Keratinocyte (primary cell): ENCODE data around the gene SEC14L5. TPM values are rescaled to one million over a fixed set of nuclear protein-coding genes. Genes with fewer than 3 reads are reported as not detected.

Experiments used
- DNase-seq: peaks from one replicate; pipeline ENCODE4 v3.0.0-alpha.2; 2011; ENCODE audit warnings: low read depth, missing footprints, low spot score
- FAIRE-seq: peaks from 2 replicates; lab custom pipeline; 2011; peaks lifted over from hg19 to GRCh38; lab: Jason Lieb, UNC
- H2AFZ ChIP-seq: 2 replicates; pipeline ENCODE4 v1.6.0; 2012; ENCODE audit warnings: low read length, control low read depth, inconsistent platforms; ENCODE audit not compliant: control insufficient read depth
- H3K27ac ChIP-seq: 2 replicates; pipeline ENCODE4 v1.5.1; 2011; ENCODE audit warnings: low read length; ENCODE audit not compliant: control insufficient read depth, insufficient read depth
- H3K27me3 ChIP-seq: 3 replicates; pipeline ENCODE4 v1.6.0; 2011; ENCODE audit warnings: low read length; ENCODE audit not compliant: control insufficient read depth, insufficient read depth; ENCODE audit errors: extremely low read depth
- H3K36me3 ChIP-seq, 2 experiments: 2 replicates in 1 of 2; 3 replicates in 1 of 2; pipeline ENCODE4 v1.5.1; 2011; ENCODE audit warnings: low read length in 2 of 2, mild to moderate bottlenecking in 1 of 2; ENCODE audit not compliant: control insufficient read depth in 2 of 2, insufficient read depth in 2 of 2; ENCODE audit errors: extremely low read depth in 1 of 2
- H3K4me1 ChIP-seq: 3 replicates; pipeline ENCODE4 v1.5.1; 2011; ENCODE audit warnings: low read length; ENCODE audit not compliant: control insufficient read depth, insufficient read depth; ENCODE audit errors: extremely low read depth
- H3K4me2 ChIP-seq: 3 replicates; pipeline ENCODE4 v1.6.0; 2011; ENCODE audit warnings: low read depth, low read length; ENCODE audit not compliant: control insufficient read depth, insufficient read depth; ENCODE audit errors: extremely low read depth
- H3K4me3 ChIP-seq, 3 experiments: fragments of 200-600 bp in 1 of 3; sonication (generic) in 1 of 3; 2 replicates in 2 of 3; 3 replicates in 1 of 3; pipeline ENCODE4 v1.5.1; 2011 to 2016; ENCODE audit warnings: low read length in 3 of 3, mild to moderate bottlenecking in 3 of 3, control low read depth in 2 of 3, inconsistent platforms in 1 of 3, low read depth in 1 of 3, mixed read lengths in 1 of 3, mixed run types in 1 of 3, moderate library complexity in 1 of 3; ENCODE audit not compliant: control insufficient read depth in 2 of 3, insufficient read depth in 2 of 3; ENCODE audit errors: extremely low read depth in 1 of 3
- H3K79me2 ChIP-seq: 2 replicates; pipeline ENCODE4 v1.6.0; 2012; ENCODE audit warnings: low read length; ENCODE audit not compliant: control insufficient read depth, insufficient read depth
- H3K9ac ChIP-seq: 3 replicates; pipeline ENCODE4 v1.6.0; 2011; ENCODE audit warnings: low read length; ENCODE audit not compliant: control insufficient read depth, insufficient read depth; ENCODE audit errors: extremely low read depth
- H3K9me1 ChIP-seq: 3 replicates; pipeline ENCODE4 v1.6.0; 2011; ENCODE audit warnings: low read length; ENCODE audit not compliant: control insufficient read depth, insufficient read depth; ENCODE audit errors: extremely low read depth
- H3K9me3 ChIP-seq: 2 replicates; pipeline ENCODE4 v1.5.1; 2012; ENCODE audit warnings: low read depth, low read length; ENCODE audit not compliant: control insufficient read depth
- H4K20me1 ChIP-seq: 3 replicates; pipeline ENCODE4 v1.6.0; 2011; ENCODE audit warnings: low read length; ENCODE audit not compliant: control insufficient read depth, insufficient read depth; ENCODE audit errors: extremely low read depth
- CTCF ChIP-seq, 3 experiments: IDR thresholded peaks in 1 of 3; conservative IDR thresholded peaks in 1 of 3; optimal IDR thresholded peaks in 1 of 3; 2 replicates in 2 of 3; 3 replicates in 1 of 3; pipeline versions ENCODE3 to v1.5.1; 2011; ENCODE audit warnings: low read length in 3 of 3, mild to moderate bottlenecking in 3 of 3, moderate library complexity in 2 of 3, control low read depth in 1 of 3, inconsistent platforms in 1 of 3; ENCODE audit not compliant: insufficient read depth in 2 of 3; ENCODE audit errors: extremely low read depth in 1 of 3
- EZH2 ChIP-seq: IDR thresholded peaks from one replicate; pipeline ENCODE4 v1.6.1; 2012; ENCODE audit warnings: inconsistent platforms, mild to moderate bottlenecking, low read length, moderate library complexity
- dilution Hi-C: fragments of 300-500 bp; cut with MboI; formaldehyde crosslinking; loops from one replicate; pipeline ENCODE4 v1.7.0; 2020; ENCODE audit warnings: low sequenced_read_pairs; ENCODE audit not compliant: extremely low pct_ligation_motif_present
- polyA plus RNA-seq, 5 experiments: library from polyadenylated mRNA; depleted of rRNA in 3 of 5; stranded (reverse) in 3 of 5; stranded (forward) in 1 of 5; unstranded in 1 of 5; fragments of >200 nt; gene quantifications; 1 replicate in 1 of 5; 2 replicates in 3 of 5; 3 replicates in 1 of 5; pipeline versions ENCODE4 v1.2.1 to v1.2.3, GENCODE V29; 2011 to 2012; ENCODE audit warnings: missing spikeins in 2 of 5, low read depth in 1 of 5, low replicate concordance in 1 of 5

The SEC14L5 gene
- polyA plus RNA-seq, 1 donor (not counting 4 experiments of a cell fraction or from before 2014, with no cell fraction given): 0.08 TPM

GRCh38 chr16:4991754-4992153 lies 33.6 kb downstream of the SEC14L5 start:
- DNase-seq (no peak), FAIRE-seq (no peak)
- H3K9me1 ChIP-seq: no peaks in the 10 kb centered on the region
- H3K4me3 ChIP-seq: no peak overlapping the region
- H3K79me2 ChIP-seq: no peaks in the 10 kb centered on the region
- no peaks in the 10 kb centered on the region for H4K20me1 ChIP-seq
- no peak overlapping the region for H3K9ac ChIP-seq
- no peaks in the 10 kb centered on the region for H3K4me1 ChIP-seq
- no peak overlapping the region for H2AFZ ChIP-seq
- peaks cover 25% of the 10 kb centered on the region for H3K27me3 ChIP-seq
- H3K4me2 ChIP-seq: no peak overlapping the region
- no peak overlapping the region for H3K27ac ChIP-seq
- dilution Hi-C loops: no loop called here
- no peak for TF ChIP-seq EZH2
- TF ChIP-seq CTCF (optimal IDR thresholded peaks at IDR 0.05 in 1 of 3, IDR thresholded peaks at IDR 0.05 in 1 of 3, conservative IDR thresholded peaks at IDR 0.05 in 1 of 3; ENCODE audit: extremely low read depth in 1 of 3, insufficient read depth in 2 of 3, low read length in 3 of 3): no peak
- H3K36me3 ChIP-seq: no peaks in the 10 kb centered on the region
- no peaks in the 10 kb centered on the region for H3K9me3 ChIP-seq

GRCh38 chr16:4994719-4995434 lies 36.7 kb downstream of the SEC14L5 start:
- no peaks in the 10 kb centered on the region for H3K27me3 ChIP-seq
- FAIRE-seq: no peak
- dilution Hi-C loops: no loop called here

More at GRCh38 chr16:4994719-4995434, 36.7 kb downstream of the SEC14L5 start:
- Histone ChIP-seq H3K4me2 (no peak overlapping the region), H3K36me3 (no peaks in the 10 kb centered on the region), H3K4me1 (no peaks in the 10 kb centered on the region), H3K27ac (no peak overlapping the region), H3K9ac (no peak overlapping the region), H3K9me1 (no peaks in the 10 kb centered on the region), H3K79me2 (no peaks in the 10 kb centered on the region), H4K20me1 (no peaks in the 10 kb centered on the region), H2AFZ (no peak overlapping the region), H3K4me3 (no peak overlapping the region), H3K9me3 (no peaks in the 10 kb centered on the region)
- DNase-seq: no peak
- TF ChIP-seq EZH2 (no peak), CTCF (optimal IDR thresholded peaks at IDR 0.05 in 1 of 3, IDR thresholded peaks at IDR 0.05 in 1 of 3, conservative IDR thresholded peaks at IDR 0.05 in 1 of 3; ENCODE audit: extremely low read depth in 1 of 3, insufficient read depth in 2 of 3, low read length in 3 of 3) (no peak)
